OCI-LY7 (cell line): ENCODE results near the gene DISC1. TPM values are rescaled to one million over a fixed set of nuclear protein-coding genes. Genes with fewer than 3 reads are reported as not detected.

Source experiments
- BruUV-seq: library from RNA; stranded (reverse); fragments of 400-500 nt; replicated peaks from 2 replicates; lab custom pipeline; 2021; lab: Mats Ljungman, UMichigan
- CTCF ChIA-PET: fragments of 300-600 bp; sonication (Branson Sonifier 250); formaldehyde crosslinking; loops from one replicate; lab custom pipeline; 2022; ENCODE audit warnings: antibody characterized with exemption; ENCODE audit not compliant: unreplicated experiment; lab: Charles Lee
- POLR2A ChIA-PET: fragments of 300-600 bp; sonication (Branson Sonifier 250); formaldehyde crosslinking; loops from one replicate; lab custom pipeline; 2022; ENCODE audit warnings: antibody characterized with exemption; lab: Charles Lee
- DNase-seq: peaks from one replicate; pipeline ENCODE4 v3.0.0-alpha.2; 2015; ENCODE audit warnings: low spot score
- H2AFZ ChIP-seq: fragments of 200-600 bp; sonication (generic), shearing (Covaris generic); 2 replicates; pipeline ENCODE4 v1.6.1; 2014; ENCODE audit warnings: mild to moderate bottlenecking, antibody characterized with exemption, low read length, moderate library complexity
- H3K27ac ChIP-seq: fragments of 200-600 bp; sonication (generic); 2 replicates; pipeline ENCODE4 v1.5.1; 2014; ENCODE audit warnings: mixed run types, low read depth, mild to moderate bottlenecking, moderate library complexity, low read length, inconsistent platforms; ENCODE audit not compliant: poor library complexity, severe bottlenecking
- H3K36me3 ChIP-seq: fragments of 200-600 bp; sonication (generic); 2 replicates; pipeline ENCODE4 v1.6.1; 2014; ENCODE audit warnings: mild to moderate bottlenecking, antibody characterized with exemption, low read length, moderate library complexity, mixed read lengths; ENCODE audit not compliant: insufficient read depth
- H3K4me1 ChIP-seq: fragments of 200-600 bp; sonication (generic); 2 replicates; pipeline ENCODE4 v1.5.1; 2014; ENCODE audit warnings: mild to moderate bottlenecking, low read length; ENCODE audit not compliant: insufficient read depth, poor library complexity, severe bottlenecking
- H3K4me2 ChIP-seq: fragments of 200-600 bp; sonication (generic); 2 replicates; pipeline ENCODE4 v1.6.1; 2014; ENCODE audit warnings: mild to moderate bottlenecking, low read length
- H3K4me3 ChIP-seq: fragments of 200-600 bp; sonication (generic); 2 replicates; pipeline ENCODE4 v1.5.1; 2014; ENCODE audit warnings: mild to moderate bottlenecking, low read depth, low read length; ENCODE audit not compliant: poor library complexity, severe bottlenecking
- H3K79me2 ChIP-seq: fragments of 200-600 bp; sonication (generic); 2 replicates; pipeline ENCODE4 v1.6.1; 2016; ENCODE audit warnings: low read depth, mild to moderate bottlenecking, low read length, moderate library complexity, mixed read lengths; ENCODE audit not compliant: insufficient read depth
- H3K9me2 ChIP-seq: fragments of 200-600 bp; sonication (generic); 2 replicates; pipeline ENCODE4 v1.6.1; 2016; ENCODE audit warnings: mild to moderate bottlenecking, low read length, mixed read lengths; ENCODE audit not compliant: insufficient read depth
- H3K9me3 ChIP-seq: fragments of 200-600 bp; sonication (generic); 2 replicates; pipeline ENCODE4 v1.6.1; 2014; ENCODE audit warnings: mild to moderate bottlenecking, mixed run types, low read length, mixed read lengths
- H4K20me1 ChIP-seq: fragments of 200-600 bp; sonication (generic); 2 replicates; pipeline ENCODE4 v1.6.1; 2014; ENCODE audit warnings: mild to moderate bottlenecking, antibody characterized with exemption, low read length, moderate library complexity, mixed read lengths; ENCODE audit not compliant: insufficient read depth
- EZH2phosphoT487 ChIP-seq: fragments of 200-600 bp; sonication (generic); IDR thresholded peaks from 2 replicates; pipeline ENCODE4 v1.6.1; 2018; ENCODE audit warnings: low read depth, borderline replicate concordance, mild to moderate bottlenecking, mixed run types, antibody characterized with exemption, low read length, moderate library complexity, mixed read lengths
- intact Hi-C: fragments of 100-400 bp; cut with micrococcal nuclease; formaldehyde crosslinking; loops from one replicate; pipeline ENCODE4 v1.10.0; 2022; ENCODE audit not compliant: unreplicated experiment
- total RNA-seq, 2 experiments: library from RNA; depleted of rRNA in 1 of 2; stranded (reverse); fragments of >200 nt in 1 of 2; shearing (Covaris generic) in 1 of 2; gene quantifications; 2 replicates each; pipeline ENCODE4 v1.2.3, GENCODE V29; 2014 to 2022
- TF ChIP-seq, protein P1 (sequence below): fragments of 200-600 bp; sonication (generic); conservative IDR thresholded peaks from 2 replicates; pipeline ENCODE4 v1.5.1; 2014; ENCODE audit warnings: mild to moderate bottlenecking, antibody characterized with exemption, low read length, moderate library complexity, mixed read lengths

Gene DISC1
- total RNA-seq, 2 experiments from 2014 or later = 0.91 TPM; not detected in 1

DNA sequence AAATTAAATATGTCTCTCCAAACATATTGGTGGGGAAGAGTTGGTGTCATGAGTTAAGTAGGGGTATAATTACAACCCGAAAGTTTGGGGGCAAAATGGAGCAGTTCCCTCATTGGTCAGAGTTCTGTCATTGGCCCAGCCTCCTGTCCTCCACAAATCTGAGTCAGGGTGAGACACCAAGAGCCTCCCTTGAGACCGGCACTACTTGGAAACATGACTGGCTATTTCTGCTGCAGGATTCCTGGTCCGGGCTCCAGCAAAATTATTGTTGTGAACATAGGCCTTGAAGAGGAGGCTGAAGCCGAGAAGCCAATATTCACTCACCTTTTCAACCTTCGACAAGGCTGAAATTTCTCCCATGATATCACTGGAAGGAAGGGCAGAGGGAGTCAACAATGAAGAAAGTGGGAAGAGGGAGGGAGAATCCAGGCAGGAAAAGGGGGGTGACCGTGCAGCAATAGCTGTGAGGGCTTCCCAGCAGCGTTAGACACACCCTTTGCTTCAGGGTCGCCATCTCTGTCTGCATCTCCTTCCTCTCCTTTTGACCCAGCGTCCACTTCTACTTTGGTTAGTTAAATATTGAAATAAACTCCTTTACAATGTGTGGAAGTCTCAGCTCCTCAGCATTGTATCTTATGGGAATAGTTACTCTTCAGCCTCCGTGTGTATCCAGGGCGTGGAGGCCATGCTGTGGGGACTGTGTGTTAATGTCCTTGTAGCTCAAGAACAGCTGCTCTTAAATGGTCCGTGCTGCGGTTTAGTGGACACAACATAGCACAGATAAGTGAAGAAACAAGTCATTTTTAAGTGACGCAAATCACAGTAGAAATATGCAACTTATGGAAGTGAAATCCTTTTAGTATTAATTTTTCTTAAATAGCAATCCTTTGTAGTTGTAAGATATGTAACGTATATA lies 307.4 kb downstream of the DISC1 start:
- H3K4me1 ChIP-seq = no peaks in the 10 kb centered on the region
- no peak overlapping the region for H3K4me3 ChIP-seq
- no peak overlapping the region for H2AFZ ChIP-seq
- intact Hi-C loops = no loop called here
- ChIA-PET POLR2A (no interaction called here), CTCF (no interaction called here)
- TF ChIP-seq EZH2phosphoT487 = no peak
- TF ChIP-seq, protein P1, sequence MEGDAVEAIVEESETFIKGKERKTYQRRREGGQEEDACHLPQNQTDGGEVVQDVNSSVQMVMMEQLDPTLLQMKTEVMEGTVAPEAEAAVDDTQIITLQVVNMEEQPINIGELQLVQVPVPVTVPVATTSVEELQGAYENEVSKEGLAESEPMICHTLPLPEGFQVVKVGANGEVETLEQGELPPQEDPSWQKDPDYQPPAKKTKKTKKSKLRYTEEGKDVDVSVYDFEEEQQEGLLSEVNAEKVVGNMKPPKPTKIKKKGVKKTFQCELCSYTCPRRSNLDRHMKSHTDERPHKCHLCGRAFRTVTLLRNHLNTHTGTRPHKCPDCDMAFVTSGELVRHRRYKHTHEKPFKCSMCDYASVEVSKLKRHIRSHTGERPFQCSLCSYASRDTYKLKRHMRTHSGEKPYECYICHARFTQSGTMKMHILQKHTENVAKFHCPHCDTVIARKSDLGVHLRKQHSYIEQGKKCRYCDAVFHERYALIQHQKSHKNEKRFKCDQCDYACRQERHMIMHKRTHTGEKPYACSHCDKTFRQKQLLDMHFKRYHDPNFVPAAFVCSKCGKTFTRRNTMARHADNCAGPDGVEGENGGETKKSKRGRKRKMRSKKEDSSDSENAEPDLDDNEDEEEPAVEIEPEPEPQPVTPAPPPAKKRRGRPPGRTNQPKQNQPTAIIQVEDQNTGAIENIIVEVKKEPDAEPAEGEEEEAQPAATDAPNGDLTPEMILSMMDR = no peak
- H3K27ac ChIP-seq = no peak overlapping the region
- DNase-seq = no peak
- H3K4me2 ChIP-seq = no peak overlapping the region
- H3K9me3 ChIP-seq = peaks cover 13% of the 10 kb centered on the region; the same call in 1 of the 2 replicates
- no peaks in the 10 kb centered on the region for H3K9me2 ChIP-seq
- no peaks in the 10 kb centered on the region for H3K36me3 ChIP-seq
- H3K79me2 ChIP-seq = no peaks in the 10 kb centered on the region
- BruUV-seq = no TSS peak
- H4K20me1 ChIP-seq = no peaks in the 10 kb centered on the region

DNA sequence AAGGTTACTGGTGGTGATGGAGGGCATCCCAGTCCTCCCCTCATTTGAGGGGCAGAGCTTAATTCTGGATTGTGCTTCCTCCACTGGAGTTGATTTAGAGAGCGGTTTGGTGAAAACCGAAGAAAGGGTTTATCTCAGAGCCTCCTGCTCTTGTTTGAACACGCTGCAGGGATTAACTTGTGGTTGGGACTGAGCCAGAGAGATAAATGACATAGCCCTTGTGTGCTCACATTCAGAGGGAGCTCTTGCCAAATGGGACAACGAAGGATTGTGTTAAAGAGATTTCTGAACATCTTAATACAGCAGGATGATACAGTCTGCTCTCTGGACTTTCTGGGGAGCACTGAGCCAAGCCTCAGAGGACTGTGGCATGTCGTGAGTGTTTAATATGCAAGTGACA lies 308.2 kb downstream of the DISC1 start:
- H3K36me3 ChIP-seq = no peaks in the 10 kb centered on the region
- no peak overlapping the region for H3K4me2 ChIP-seq
- no TSS peak for BruUV-seq
- H3K9me3 ChIP-seq = peaks cover 13% of the 10 kb centered on the region; the same call in 1 of the 2 replicates
- H3K79me2 ChIP-seq = no peaks in the 10 kb centered on the region
- no peaks in the 10 kb centered on the region for H3K9me2 ChIP-seq
- no peaks in the 10 kb centered on the region for H4K20me1 ChIP-seq
- intact Hi-C loops = no loop called here
- no peak overlapping the region for H3K4me3 ChIP-seq
- no peaks in the 10 kb centered on the region for H3K4me1 ChIP-seq
- H3K27ac ChIP-seq = no peak overlapping the region
- DNase-seq = no peak
- TF ChIP-seq, protein P1 = no peak
- TF ChIP-seq EZH2phosphoT487 = no peak
- no peak overlapping the region for H2AFZ ChIP-seq
- POLR2A ChIA-PET = no interaction called here
- CTCF ChIA-PET = no interaction called here

DNA sequence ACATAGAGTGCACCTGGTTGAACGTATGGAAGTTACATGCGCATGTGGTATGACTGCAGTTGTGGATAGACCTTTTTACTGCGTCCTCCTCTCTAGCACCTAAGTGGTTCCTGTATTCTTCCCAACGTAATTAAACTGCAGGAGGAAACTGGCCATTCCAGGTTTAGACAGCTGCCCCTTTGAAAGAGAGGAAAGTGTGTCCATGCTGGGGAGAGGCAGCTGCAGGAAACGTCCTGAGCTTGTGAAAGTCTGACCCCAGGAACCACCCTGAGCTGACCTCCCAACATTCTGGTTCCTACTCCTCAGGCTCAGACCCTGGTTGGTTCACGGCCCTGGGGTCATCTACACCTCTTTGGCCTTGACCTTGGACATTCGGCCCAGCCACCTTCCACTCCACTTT lies 309.3 kb downstream of the DISC1 start:
- Histone ChIP-seq H3K36me3 (no peaks in the 10 kb centered on the region), H4K20me1 (no peaks in the 10 kb centered on the region), H3K79me2 (no peaks in the 10 kb centered on the region), H3K27ac (no peak overlapping the region), H2AFZ (no peak overlapping the region), H3K4me1 (no peaks in the 10 kb centered on the region), H3K4me2 (no peak overlapping the region), H3K4me3 (no peak overlapping the region), H3K9me3 (peaks cover 13% of the 10 kb centered on the region; the same call in 1 of the 2 replicates), H3K9me2 (no peaks in the 10 kb centered on the region)
- CTCF ChIA-PET = no interaction called here
- POLR2A ChIA-PET = no interaction called here
- BruUV-seq = no TSS peak
- DNase-seq = no peak
- TF ChIP-seq EZH2phosphoT487 = no peak
- TF ChIP-seq, protein P1 = no peak
- intact Hi-C loops = no loop called here
